Muscle of back (tissue), 11 donors: Measurements from ENCODE around the gene RBMS3. TPM values are rescaled to one million over a fixed set of nuclear protein-coding genes. Genes with fewer than 3 reads are reported as not detected.

Experiments used
- DNase-seq, 3 donors: peaks; one replicate each; pipeline versions ENCODE4 v3.0.0 to v3.0.0-alpha.2; 2013
- polyA plus RNA-seq, 10 donors: library from polyadenylated mRNA; unstranded; fragments of 120-200 nt; gene quantifications; one replicate each; pipeline ENCODE4 v1.2.1, GENCODE V29; 2013; ENCODE audit not compliant: insufficient read length in 10 of 10

The RBMS3 gene
- polyA plus RNA-seq, 10 donors, result 22.4 to 37.1 (median 28.1) TPM

DNA sequence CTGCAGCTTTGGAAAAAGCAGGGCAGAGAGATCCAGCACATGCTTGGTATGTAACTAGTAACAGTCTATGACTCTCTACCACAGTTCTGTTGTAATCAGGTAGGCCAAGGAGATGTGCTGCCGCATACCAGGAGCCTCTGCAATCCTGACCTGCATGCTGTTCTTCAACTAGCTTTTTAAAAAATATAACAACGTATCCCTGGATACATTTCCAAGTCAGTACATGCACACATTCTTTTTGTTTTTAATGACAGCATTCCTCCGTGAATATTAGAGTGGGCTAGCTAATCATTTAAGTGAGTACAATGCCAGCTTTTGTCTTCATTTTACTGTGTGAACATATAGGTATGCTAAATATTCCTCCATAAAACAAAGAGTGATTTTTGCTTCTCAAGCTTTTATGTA lies 437.8 kb downstream of the RBMS3 start:
- DNase-seq, result no peak

DNA sequence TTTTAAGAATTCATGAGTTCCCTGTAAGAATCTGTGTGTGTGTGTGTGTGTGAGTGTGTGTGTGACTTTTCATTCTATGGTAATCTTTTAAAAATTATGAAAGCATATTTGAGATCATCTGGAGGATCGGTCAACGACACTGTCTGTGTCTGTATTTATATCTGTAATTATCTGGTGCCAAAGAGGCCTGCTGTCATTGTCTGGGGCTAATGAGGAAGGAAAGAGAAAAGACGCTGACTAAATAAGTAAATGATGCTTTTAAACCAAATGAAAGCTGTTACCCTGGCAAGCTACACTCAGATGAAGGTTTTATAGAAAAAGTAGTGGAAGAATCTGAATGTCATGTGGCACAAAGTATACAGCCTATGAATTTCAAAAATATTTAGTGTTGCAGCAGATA lies 439.8 kb downstream of the RBMS3 start:
- DNase-seq, result no peak

DNA sequence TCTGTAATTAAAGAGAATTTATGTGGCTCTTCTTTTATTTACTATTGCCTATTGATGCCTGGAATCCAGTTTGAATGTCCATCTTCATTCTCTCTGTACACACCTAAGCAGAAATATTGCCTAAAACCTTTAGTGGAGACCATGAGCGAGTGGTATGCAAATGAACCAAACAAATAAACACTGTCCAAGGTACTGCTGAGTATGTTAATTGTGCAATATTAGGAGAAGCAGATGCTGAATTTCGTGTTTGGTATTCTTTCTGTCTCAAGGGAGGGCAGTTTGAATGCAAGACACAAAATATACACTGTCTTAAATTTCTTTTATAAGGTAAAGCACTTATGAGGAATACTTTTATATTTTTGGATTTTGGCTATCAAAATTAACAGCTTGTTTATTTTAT lies 440.9 kb downstream of the RBMS3 start:
- no peak for DNase-seq

DNA sequence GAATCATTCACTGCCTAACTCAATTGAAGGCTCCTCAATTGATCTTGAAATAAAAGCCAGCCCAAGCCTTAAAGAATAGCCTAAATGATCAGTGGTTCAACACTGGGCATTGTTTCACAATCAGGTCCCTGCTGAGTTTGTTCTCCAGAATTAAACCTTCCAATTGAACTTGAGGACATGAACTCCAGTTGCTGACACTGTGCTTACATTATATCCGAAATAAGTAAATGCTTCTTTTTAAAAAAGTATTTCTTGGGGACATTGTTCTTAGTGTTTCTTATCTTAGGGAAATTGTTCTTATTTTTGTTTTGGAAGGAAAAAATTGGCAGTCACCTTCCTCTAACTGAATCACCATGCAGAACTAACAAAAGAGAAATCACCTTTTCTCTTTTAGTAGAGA lies 450.2 kb downstream of the RBMS3 start:
- no peak for DNase-seq

DNA sequence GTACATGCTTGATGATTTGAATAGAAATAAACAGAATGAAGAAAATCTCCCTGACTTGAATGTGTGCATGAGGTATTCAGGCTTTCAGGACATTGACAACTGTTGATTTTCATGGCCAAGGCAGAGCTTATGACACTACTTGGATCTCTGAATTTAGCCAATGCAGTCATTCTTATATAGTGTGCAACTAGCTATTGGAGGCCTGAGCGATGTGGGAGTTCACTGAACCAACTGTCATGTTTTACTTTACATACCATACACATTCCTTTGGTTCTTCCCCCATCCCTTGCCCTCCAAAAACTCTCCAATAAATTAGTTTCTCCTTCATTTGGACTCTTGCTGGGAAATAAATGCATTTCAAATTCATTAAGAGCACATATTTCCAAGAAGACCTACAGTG lies 460.4 kb downstream of the RBMS3 start:
- DNase-seq, result no peak

DNA sequence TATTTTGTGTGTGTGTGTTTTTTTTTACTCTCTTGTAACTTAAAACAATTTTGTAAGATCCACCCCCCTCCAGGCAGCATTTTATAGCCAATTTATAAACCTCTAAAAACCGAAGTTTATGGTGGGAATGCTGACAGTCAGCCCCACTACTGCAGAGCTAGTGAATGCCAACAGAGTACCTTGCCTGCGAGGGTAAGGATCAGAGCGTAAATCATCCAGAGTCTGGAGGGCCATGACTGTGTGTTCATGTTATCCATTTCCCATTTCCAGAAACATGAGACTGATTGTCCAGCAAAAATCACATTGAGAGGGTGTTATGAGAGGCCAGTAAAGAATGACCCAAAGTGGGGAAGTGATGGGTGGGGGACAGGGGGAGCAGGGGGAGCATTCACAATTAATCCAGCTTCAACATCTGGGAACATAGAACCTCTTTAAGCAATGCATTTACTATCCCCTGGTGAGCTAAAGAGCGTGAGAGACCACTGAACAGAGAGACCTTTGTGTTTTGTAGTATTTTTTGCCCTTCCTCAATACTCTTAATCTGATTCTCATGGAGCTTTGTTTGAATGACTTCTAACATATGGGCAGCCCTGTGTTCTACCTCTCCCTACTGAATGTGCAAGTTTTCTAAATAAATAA lies 464.5 kb downstream of the RBMS3 start:
- DNase-seq, result no peak

DNA sequence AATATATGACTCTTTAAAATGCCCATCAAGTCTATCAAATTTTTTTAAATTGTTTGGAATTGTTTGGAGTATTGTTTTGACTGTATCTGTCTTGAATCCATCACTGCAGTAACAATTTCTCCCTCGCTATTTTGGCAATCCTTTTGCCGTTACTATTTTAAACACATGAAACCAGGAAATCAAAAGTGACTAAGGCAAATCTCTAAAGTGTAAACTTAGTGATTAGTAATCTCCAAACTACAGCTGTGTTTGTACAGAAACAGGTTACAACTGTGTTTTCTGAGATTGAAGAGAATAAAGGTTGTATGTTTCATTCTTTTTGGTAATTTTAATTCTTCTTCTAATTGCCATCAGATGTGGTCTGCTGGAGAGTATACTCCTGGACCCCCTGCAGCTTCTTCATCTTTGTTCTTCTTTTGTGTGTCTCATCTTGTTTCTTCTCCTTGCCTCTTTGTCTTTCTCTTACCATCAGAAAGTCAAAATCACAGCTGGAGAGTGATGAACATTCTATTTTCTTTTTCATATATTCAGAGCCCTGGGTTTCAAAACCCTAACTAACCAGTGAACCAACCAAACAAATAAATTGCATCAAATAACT lies 465.4 kb downstream of the RBMS3 start:
- no peak for DNase-seq

DNA sequence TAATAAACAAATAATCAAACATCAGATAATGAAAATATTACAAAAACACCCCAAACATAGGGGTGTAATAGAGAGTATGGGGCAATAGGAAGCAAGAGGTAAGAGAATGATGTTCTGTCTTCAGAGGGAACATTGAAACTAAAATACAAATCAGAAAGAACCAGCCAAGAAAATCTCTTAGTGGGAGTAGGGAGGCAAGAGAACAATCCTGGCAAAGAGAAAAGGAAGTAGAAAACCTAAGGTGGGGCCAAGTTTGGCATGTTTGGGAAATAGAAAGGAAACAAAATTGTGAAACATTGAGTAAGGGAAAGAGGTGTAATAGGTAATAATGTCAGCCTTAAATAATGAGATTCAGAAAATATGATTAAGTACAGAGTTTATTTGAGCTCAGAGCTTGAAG lies 467.1 kb downstream of the RBMS3 start:
- no peak for DNase-seq

DNA sequence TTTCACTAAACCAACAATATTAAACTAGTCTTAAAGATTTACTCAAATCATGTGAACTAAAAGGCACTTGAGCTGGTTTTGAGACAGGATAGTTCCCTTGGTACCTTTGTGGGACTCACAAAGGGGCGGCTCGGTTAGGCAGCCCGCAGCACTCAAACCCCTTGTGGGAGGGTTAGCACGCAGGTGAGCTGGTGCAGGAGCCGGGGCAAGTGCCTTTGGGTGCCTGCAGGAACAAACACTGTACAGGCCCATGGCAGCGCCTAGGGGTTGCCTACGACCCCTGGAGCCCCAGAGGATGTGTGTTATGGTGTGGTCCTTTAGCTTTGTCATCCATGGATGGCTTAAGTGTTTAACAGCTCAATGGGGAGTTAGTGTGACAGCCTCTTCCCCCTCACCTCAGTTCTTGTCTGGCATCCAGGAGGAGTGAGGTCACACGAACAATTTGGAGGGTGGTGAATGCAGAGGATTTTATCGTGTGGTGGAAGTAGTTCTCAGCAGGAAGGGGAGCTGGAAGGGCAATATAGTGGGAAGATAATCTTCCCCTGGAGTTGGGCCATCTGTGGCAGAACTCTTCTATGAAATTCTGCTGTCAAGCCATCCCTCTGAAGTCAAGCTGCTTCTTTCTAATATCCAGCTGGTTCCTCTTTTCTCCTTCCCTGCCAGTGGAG lies 470.9 kb downstream of the RBMS3 start:
- no peak for DNase-seq

DNA sequence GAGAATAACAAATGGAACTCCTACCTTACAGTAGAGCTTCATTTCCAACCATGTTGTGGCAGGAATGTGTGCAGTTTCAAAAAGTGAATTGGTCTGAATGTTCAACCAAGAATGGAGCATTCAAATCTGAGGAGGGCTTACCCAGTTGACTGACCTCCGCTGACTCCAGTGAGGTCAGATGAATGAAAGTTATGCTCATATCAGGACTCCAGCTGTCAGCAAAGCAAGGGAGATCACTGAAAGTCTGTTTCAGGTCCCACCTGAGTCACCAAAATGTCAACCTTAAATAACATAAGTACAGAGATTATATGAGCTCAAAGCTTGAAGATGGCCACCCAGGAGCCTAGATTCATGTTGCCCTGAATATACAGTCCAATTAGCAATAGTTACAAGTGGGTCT lies 473.5 kb downstream of the RBMS3 start:
- no peak for DNase-seq

DNA sequence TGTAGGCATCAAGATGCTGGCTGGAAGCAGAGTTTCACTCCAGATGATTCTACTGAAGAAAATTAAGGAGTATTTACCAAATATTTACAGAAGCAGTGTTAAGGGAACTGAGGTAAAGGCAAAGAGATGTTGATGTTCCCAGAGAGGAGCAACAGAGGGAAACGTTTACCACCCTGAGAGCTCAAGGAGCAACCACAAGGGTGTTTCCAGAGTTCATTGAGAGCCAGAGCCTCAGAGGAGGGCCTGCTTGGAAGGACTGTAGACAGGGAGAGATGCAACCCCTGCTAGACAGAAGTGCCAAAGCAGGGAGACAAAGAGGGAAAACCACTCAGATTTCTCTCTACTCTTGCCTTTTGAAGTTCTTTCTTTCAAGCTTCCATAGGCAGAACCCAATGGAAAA lies 474.5 kb downstream of the RBMS3 start:
- DNase-seq, result no peak

DNA sequence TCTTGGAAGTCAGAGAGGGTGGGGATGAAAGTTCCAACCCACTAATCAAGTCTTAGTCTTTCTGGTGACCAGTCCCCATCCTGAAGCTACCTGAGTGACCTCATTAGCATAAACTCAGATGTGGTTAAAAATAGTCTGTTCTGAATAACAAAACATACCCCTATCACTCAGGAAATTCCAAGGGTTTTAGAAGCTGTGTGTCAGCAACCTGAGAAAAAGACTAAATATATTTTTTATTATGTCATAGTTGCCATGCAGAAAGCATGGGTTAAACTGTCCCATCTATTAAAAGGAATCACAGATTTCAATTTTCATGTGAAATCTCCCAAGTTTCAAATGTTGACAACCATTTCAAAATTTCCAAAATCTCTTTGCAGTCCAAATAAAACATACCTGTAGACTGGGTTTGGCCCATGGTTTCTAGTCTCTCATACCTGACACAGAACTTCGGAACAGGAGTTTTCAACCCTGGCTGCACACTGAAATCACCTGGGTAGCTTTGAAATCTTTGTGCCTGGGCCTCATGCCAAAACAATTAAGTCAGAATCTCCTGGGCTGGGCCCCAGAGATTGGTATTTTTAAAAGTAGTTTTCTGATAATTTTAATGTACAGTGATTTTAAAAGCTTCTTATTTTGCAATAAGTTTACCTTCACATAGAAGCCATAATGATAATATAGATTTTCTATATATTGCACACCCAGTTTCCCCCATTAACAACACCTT lies 476.3 kb downstream of the RBMS3 start:
- no peak for DNase-seq

DNA sequence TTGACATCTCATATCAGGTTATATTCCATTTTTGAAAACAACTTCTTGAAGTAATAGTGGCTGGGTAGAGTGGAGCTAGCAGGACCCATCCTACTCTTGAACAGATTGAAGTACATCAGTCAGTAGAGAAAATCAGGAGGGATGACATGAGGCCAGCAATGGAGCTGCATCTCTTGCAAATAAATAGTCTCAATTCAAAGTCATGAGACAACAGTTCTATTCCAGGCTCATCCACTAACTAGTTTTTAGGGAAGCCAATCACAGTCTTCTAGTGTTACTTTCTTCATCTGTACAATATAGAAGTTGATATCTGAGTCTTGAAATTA lies 477.2 kb downstream of the RBMS3 start:
- DNase-seq, result no peak

DNA sequence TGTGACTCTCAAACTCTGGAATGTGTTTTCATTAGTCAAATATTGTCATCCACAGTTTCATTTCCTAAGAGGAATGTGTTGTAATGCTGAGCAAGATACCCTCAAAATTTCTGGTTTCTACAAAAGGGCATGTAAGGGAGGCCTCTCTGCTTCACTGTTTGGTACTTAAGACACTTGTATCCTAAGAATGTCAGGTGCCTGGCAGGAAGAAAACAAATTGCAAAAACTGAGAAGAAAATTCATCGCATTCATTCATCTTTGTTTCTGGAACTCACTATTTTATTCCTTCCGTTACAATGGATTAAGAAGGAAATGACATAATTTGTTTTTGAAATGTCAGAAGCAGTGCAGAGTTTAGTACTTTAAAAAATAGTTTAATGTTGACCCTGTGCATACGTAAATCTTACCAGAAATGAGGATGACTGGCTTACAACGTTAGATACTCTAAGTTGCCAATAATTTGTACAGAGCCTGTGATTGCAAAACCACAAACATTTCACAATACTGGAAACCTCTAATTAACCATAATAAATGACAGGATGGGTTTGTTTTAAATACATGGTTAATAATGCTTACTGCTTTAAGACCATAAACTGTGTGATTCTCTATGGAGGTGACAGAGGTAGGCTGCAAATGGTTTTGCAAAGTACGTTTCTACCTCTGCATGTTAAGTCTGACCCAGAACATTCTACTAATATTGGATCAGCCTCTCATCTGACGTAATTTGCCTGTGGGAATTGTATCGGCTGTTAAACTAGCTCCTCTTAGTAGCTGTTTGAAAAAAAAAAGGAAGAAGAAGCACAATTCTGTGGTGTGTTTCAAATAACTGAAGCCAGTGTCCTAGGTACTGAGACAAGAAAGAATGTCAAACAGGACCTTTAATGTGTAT lies 477.8 kb downstream of the RBMS3 start:
- DNase-seq, result peak; percentile 72 to 91 (median 83)

DNA sequence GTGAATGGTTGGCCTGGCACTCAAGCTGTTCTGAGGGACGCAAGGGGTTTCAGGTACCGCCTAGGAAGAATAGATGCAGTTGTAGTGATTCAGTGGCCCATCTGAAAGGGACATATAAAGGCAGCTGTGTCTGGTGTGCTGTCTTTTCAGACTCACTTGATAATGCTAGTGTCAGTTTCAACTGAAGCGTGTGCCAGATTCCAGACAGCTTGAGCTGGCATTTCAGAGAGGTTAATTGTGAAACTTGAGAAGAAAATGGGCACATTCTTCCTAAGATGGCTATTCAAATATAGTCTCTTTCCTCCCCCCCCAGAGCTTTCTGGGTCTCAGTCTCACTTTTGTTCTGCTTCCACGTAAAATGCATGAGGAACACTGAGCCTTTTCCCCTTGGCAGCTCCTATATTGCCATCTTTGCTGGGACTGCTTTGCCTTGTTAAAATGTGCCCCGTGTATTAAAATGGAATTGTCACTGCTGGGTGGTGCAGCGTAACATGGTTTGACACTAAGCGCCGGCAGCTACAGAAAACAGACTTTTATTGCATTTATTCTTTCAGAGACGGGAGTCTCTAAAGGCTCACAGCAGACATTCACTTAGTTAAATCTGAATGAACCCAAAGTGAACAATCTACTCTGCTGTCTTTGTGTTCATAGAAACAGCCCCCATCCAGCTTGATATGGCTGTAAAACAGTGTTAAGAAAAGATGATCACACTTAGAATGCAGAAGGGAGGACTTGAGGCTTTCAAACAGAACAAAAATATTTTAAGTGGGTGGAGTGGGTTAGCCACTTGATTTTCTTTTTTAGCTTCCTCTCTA lies 478.7 kb downstream of the RBMS3 start:
- peak; percentile 38 to 61 (median 54) for DNase-seq

DNA sequence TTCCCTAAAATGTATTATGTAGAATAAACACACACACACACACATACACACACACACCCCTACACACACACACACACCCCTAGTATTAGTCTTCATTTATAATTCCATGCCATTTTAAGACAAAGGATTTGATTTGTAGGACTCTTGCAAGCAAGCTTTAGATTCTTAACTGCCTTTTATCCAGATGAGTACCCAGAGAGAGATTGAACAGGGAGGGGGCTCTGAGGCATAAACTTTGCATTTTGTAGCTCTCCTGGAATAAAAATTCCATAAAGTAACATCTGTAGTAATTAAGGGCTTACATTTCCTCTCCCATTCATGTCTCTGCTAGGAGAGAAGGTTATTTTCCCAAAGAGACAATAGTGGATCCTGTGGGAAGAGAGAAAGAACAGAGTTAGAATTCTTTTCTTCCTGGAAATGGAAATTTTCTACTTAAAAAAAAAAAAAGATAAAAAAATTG lies 479.4 kb downstream of the RBMS3 start:
- DNase-seq, result peak in 2 of 3 donors; percentile 19 to 53

DNA sequence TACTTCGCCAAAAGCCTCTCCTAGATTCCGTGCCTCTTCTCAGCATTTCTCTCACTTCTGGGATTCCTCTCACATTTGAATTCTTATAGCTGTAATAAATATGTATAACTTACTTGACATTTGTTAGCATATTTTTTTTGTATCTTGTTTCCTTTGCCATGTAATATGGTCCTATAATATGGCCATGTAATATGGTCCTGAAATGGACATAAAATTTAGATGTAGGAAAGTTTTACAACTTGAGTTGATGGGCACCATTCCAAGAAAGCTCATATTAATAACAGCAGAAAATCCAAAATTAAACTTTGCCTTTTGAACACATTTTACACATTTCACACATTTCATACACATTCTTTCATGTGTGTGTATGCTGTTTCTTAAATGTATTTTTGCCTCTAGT lies 480.6 kb downstream of the RBMS3 start:
- DNase-seq, result no peak

DNA sequence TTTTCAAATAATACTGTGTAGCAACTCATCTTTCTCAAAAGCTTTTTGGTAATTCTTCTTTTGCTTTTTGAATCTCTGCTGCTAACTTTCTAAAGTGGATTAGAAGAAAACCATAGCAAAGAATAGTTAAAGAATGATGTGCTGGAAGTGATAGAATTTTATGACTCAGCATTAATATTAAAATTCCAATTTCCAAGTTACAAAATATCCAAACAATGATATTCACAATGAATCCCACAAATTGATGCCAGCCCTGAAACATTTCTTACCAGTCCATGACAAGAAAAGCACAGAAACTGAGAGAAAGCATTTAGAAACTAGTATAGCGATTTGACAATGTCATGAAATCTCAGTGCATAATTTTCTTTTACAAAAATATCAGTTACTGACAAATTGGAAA lies 482.2 kb downstream of the RBMS3 start:
- DNase-seq, result no peak

DNA sequence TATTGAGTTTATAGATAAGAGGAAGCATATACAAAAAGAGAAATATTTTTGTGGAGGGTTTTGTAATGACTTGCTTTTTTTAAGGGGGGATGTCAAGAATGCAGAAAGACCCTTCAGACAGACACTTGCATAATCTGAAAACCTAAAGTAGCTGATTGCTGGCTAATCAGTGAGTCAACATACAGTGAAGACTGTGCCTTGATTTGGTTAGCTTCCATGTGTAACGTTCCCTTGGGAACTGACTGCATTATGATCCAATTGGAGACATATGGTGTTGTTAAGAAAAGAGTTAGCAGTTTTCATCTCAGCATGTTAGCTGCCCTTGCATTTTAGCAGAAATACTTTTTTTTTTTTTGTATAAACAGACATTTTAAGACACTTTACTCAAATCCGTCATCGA lies 483.2 kb downstream of the RBMS3 start:
- DNase-seq, result peak; percentile 59 to 91 (median 85)

DNA sequence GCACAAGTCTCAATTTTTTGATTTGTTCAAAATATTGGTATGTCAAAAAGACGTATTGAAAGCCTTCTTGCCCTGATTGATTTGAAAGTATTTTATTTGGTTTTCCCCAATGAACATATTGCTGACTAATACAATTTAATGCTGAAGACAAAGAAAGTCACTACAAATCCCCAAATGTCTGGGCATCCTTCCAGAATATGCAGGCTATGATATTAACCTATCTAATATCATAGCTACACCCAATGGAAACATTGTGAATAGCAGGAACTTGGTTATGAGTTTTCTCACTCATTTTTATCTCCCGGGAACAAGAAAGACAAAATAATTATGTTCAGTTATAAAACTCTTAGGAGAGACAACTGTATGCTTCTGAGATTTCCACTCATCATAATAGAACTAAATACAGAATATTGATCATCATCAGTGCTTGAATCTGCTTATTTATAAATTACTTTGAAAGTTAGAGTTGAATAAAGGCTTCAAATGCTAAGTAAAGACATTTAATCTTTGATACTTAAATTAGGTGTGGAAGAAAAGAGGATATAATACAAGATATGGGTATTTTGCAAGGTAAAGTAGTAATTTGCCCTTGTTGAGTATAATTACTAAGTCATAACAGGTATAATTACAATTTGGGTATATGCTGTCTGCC lies 483.9 kb downstream of the RBMS3 start:
- DNase-seq, result peak; percentile 88 to 93 (median 92)
